ENCODE results near the gene SLC22A15.

DNA sequence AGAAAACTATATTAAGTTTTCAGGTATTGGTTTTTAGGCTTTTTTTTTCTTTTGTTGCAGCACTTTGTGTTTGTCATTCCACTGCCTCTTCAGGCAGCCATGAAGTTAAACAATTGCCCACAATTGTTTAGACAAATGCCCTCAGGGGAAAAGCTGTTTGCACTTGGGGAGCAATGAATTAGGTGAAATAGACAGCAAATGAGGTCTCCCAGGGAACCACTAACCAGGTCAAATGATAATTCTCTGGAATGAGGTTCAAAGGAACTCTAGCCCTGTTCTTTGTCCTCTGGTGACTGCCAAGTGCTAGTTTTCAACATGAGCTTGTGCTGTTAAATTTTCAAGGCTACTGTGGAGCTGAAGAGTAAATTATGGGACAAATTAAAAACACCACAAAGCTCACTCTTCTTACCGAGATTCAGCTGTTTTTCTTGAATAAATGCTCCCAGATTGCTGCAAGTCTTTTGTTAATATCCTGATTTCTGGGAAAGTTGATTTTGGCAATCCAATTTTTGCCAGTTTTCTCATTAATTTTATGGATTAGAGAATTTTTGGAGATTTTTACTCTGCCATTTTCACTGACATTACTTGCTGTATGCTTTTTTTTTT, 119.8 kb downstream of the SLC22A15 start:
- TF ChIP-seq, protein P1, sequence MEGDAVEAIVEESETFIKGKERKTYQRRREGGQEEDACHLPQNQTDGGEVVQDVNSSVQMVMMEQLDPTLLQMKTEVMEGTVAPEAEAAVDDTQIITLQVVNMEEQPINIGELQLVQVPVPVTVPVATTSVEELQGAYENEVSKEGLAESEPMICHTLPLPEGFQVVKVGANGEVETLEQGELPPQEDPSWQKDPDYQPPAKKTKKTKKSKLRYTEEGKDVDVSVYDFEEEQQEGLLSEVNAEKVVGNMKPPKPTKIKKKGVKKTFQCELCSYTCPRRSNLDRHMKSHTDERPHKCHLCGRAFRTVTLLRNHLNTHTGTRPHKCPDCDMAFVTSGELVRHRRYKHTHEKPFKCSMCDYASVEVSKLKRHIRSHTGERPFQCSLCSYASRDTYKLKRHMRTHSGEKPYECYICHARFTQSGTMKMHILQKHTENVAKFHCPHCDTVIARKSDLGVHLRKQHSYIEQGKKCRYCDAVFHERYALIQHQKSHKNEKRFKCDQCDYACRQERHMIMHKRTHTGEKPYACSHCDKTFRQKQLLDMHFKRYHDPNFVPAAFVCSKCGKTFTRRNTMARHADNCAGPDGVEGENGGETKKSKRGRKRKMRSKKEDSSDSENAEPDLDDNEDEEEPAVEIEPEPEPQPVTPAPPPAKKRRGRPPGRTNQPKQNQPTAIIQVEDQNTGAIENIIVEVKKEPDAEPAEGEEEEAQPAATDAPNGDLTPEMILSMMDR (IDR thresholded peaks at IDR 0.05; ENCODE audit: insufficient read depth, low read depth, low read length) = no peak
- TF ChIP-seq EZH2 (IDR thresholded peaks at IDR 0.05; ENCODE audit: insufficient read depth, low read length) = no peak

Measured in astrocyte (in vitro differentiated cells and primary cell).